ENCODE data around the gene SLC35F1.

DNA sequence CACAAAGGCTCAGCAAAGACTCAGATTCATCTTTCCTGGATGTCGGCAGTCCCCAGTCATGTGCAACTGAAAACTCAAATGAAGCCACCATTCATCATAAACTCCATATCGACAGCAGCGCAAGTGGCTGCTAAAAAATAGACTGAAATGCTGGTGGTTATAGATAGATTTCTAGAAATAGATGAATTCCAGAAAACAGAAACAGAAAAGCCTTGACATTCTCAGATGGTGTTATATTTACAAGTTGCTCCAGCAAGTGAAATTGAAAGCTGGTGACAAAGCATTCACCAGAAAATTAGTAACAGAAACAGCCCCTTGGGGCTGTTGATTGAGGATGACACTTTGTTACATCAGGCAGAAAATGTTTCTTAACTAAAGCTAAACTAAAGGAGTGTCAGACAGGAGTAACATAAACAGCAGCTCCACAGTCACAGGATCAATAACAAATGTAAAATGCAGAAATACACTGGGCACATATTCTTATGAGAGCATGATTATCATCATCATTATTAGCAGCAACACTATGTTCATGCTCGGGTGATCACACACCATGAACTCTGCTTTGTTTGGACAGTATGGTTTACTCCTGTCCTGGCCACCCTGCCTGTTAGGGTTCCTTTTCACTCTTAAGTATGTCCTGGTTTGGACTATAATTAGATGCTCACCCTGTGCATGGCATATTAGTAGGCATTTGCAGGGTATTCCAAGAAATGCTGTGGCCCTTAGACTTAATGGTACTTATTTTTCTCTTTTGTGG, 36.4 kb upstream of the SLC35F1 start:
- TF ChIP-seq CTCF (IDR thresholded peaks at IDR 0.05) (no peak), POLR2A (IDR thresholded peaks at IDR 0.05) (no peak)

All from testis (tissue), 2 donors.